Fibroblast of upper back skin (primary cell): ENCODE data around the gene SLC22A7.
A peak's percentile ranks its signal among the peaks of the same experiment; 100 is the strongest.

Experiments used
- DNase-seq: peaks from one replicate; pipeline ENCODE4 v3.0.0-alpha.2; 2013

The SLC22A7 gene

GRCh38 chr6:43297644-43298564 is at the start of gene SLC22A7:
SLC22A7 (plus strand) TSS chr6:43298260; CDS start chr6:43298359, 99 bp downstream.
- no peak for DNase-seq

GRCh38 chr6:43248791-43249190 is 49.3 kb upstream of the SLC22A7 start:
- no peak for DNase-seq

- DNase-seq, result no peak
These were observed 47.1 kb upstream of the SLC22A7 start for GRCh38 chr6:43250992-43251373.

- DNase-seq, result no peak
These were observed 44.7 kb upstream of the SLC22A7 start for GRCh38 chr6:43253401-43253800.

GRCh38 chr6:43254138-43254817 is 43.8 kb upstream of the SLC22A7 start:
- no peak for DNase-seq

- DNase-seq, result no peak
These were observed 43.2 kb upstream of the SLC22A7 start for GRCh38 chr6:43254846-43255245.

- no peak for DNase-seq
These were observed 42.5 kb upstream of the SLC22A7 start for GRCh38 chr6:43255408-43256054.

GRCh38 chr6:43256670-43257366 is 41.2 kb upstream of the SLC22A7 start:
- no peak for DNase-seq

- no peak for DNase-seq
These were observed 40.5 kb upstream of the SLC22A7 start for GRCh38 chr6:43257367-43258145.

GRCh38 chr6:43258180-43258579 is 39.9 kb upstream of the SLC22A7 start:
- no peak for DNase-seq

- no peak for DNase-seq
These were observed 39.0 kb upstream of the SLC22A7 start for GRCh38 chr6:43258807-43259686.

- no peak for DNase-seq
These were observed 37.3 kb upstream of the SLC22A7 start for GRCh38 chr6:43260791-43261190.

- DNase-seq, result no peak
These were observed 36.9 kb upstream of the SLC22A7 start for GRCh38 chr6:43261198-43261597.

GRCh38 chr6:43262000-43262779 is 35.9 kb upstream of the SLC22A7 start:
- no peak for DNase-seq

- DNase-seq, result no peak
These were observed 35.2 kb upstream of the SLC22A7 start for GRCh38 chr6:43262780-43263313.

- peak; percentile 61 for DNase-seq
These were observed 34.5 kb upstream of the SLC22A7 start for GRCh38 chr6:43263314-43264178.

GRCh38 chr6:43264599-43265145 is 33.4 kb upstream of the SLC22A7 start:
- no peak for DNase-seq

- DNase-seq, result no peak
These were observed 32.5 kb upstream of the SLC22A7 start for GRCh38 chr6:43265564-43265963.
